Epithelial cell of esophagus (primary cell): ENCODE results near the gene TMEM91.

Source experiments
- DNase-seq: peaks from one replicate; pipeline ENCODE4 v3.0.0; 2010; ENCODE audit warnings: low read depth
- H3K4me3 ChIP-seq: 2 replicates; pipeline ENCODE4 v1.5.1; 2011; ENCODE audit warnings: mild to moderate bottlenecking, low read length, control low read depth
- CTCF ChIP-seq: IDR thresholded peaks from 2 replicates; pipeline ENCODE4 v1.5.1; 2011; ENCODE audit warnings: low read depth, mild to moderate bottlenecking, low read length, control low read depth, inconsistent platforms; ENCODE audit not compliant: insufficient read depth; ENCODE audit errors: missing control alignments

Gene TMEM91

DNA sequence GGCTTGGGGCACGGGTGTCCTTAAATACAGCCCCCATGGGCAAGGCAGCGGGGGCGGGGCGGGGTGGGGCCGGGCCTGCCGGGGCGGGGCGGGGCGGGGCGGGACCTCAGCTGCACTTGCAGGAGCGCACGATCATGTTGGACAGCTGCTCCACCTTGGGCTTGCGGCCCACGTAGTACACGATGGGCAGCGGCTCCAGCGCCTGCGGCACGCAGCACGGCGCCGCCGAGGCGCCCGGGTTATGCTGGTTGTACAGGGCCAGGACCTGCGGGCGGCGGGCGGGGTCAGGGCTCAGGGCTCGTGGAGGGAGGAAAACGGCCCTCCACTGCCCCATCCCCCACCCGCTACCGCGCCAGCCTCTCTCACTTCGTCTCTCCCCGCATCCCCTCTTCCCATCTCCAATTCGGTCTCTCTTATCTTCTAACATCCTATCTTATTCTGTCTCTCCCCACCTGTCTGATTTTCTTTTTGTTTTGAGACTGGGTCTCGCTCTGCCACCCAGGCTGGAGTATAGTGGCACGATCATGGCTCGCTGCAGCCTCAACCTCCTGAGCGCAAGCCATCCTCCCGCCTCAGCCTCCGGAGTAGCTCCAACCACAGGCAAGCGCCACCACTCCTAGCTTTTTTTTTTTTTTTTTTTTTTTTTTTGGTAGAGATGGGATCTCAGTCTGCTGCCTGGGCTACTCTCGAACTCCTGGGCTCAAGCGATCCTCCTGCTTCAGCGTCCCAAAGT, 45.2 kb upstream of the TMEM91 start:
- no peak overlapping the region for H3K4me3 ChIP-seq
- no peak for TF ChIP-seq CTCF

GRCh38 chr19:41332000-41332399, 44.3 kb upstream of the TMEM91 start:
- TF ChIP-seq CTCF, result no peak

More for the DNA sequence above, 45.2 kb upstream of the TMEM91 start:
- DNase-seq, result no peak

DNA sequence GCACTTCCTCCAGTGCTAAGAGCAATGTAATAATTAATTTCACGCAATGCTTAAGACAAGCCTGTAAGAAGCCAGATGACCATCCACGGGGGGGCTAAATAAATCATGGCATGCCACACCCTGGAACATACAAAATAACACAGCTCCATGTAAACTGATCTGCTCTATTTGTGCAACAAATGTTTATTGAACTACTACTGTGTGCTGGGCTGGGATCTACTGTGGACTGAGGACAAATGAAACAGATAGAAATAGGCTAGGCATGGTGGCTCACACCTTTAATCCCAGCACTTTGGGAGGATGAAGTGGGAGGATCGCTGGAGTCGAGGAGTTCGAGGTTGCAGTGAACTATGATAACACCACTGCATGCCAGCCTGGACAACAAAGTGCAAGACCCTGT, 43.9 kb upstream of the TMEM91 start:
- no peak for TF ChIP-seq CTCF
- no peak overlapping the region for H3K4me3 ChIP-seq
- DNase-seq, result no peak

More at GRCh38 chr19:41332000-41332399, 44.3 kb upstream of the TMEM91 start:
- no peak overlapping the region for H3K4me3 ChIP-seq
- no peak for DNase-seq

GRCh38 chr19:41334793-41335192, 41.5 kb upstream of the TMEM91 start:
- TF ChIP-seq CTCF, result no peak
- DNase-seq, result no peak
- H3K4me3 ChIP-seq, result no peak overlapping the region

DNA sequence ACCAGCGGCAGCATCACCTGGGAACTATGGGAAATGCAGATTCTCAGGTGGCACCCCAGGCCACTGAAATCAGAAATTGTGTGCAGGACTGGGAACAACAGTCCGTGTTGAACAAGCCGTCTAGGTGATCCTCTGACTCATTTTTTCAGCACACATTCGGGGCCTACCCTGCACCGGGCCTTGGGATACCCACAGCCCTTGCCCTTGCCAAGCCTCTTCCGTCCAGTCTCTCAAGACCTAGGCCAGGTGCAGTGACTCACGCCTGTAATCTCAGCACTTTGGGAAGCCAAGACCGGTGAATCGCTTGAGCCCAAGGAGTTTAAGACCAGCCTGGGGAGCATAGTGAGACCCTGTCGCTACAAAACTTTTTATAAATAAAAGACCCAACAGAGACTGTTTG, 40.9 kb upstream of the TMEM91 start:
- no peak for DNase-seq
- no peak for TF ChIP-seq CTCF
- H3K4me3 ChIP-seq, result no peak overlapping the region

DNA sequence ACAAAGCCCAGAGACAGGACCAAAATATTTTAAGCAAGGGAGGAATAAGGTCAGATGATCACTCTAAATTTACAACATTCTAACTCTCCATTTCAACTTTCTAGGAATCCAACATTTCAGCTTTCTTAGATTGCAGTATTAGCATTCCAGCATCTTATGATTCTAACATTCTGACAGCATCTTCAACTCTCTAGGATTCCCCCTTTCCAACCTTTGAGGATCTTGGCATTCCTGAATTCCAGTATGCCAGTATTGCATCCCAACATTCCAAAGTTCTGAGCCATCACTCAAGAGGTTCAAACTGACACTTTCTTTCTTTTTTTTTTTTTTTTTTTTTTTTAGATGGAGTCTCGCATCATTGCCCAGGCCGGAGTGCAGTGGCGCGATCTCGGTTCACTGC, 36.4 kb upstream of the TMEM91 start:
- TF ChIP-seq CTCF, result no peak
- peak; percentile 24 for DNase-seq
- H3K4me3 ChIP-seq, result no peak overlapping the region

DNA sequence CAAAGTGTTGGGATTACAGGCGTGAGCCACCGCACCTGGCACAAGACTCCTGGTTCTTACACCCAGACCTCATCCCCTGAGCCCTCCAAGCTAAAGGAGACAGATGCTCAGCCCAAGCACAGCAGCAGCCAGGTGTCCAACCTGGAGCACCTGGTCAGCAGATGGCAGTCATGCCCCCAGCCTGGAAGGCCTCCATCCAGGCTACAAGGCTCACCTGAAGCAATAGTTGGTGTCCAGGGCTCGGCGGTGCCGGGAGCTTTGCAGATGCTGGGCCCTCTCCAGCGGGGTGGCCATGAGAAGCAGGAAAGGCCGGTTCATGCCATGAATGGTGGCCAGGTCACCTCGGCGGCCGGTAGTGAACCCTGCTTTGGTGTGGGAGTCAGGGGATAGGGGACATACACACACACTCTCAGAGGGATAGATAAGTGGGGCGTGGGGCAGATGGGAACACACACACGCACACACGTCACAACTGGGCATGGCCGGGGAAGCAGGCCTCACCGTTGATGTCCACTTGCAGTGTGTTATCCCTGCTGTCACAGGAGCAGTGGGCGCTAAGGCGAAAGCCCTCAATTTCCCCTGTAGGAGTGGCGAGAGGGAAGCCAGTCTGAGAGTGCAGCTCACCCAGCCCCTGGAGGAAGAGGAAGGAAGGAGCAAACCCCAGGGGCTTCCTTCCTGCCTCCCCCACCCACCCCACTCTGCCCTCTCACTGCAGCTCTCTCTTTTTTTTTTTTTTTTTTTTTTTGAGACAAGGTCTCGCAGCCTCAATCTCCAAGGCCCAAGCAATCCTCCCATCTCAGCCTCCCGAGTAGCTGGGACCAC, 34.5 kb upstream of the TMEM91 start:
- H3K4me3 ChIP-seq, result no peak overlapping the region
- DNase-seq, result no peak
- TF ChIP-seq CTCF, result no peak
